K562 (cell line): ENCODE data around the gene SCAF11. TPM values are rescaled to one million over a fixed set of nuclear protein-coding genes. Genes with fewer than 3 reads are reported as not detected.

Experiments used
- ATAC-seq: fragments of 200-7000 bp; cut with Tn5 transposase; 3 replicates; pipeline ENCODE4 v1.9.1; 2020; ENCODE audit warnings: moderate library complexity
- BruUV-seq: library from RNA; stranded (reverse); fragments of 400-500 nt; replicated peaks from 2 replicates; lab custom pipeline; 2021; lab: Mats Ljungman, UMichigan
- CTCF ChIA-PET: fragments of 300-600 bp; formaldehyde crosslinking; extraction: SDS; loops from one replicate; lab custom pipeline; 2021; ENCODE audit warnings: low intra/inter-chr PET ratio; lab: Yijun Ruan, JAX
- POLR2A ChIA-PET: fragments of 300-600, 350-650 bp; sonication (Branson Sonifier 250); formaldehyde crosslinking; extraction: SDS; loops from one replicate; lab custom pipeline; 2021; ENCODE audit warnings: antibody characterized with exemption, inconsistent platforms; lab: Yijun Ruan, JAX
- DNase-seq, 4 experiments: peaks; one replicate each; pipeline versions ENCODE4 v3.0.0 to v3.0.0-alpha.2; 2011 to 2018; ENCODE audit warnings: low spot score in 3 of 4, mixed read lengths in 3 of 4; ENCODE audit errors: extremely low read depth in 1 of 4
- FAIRE-seq: peaks from 2 replicates; lab custom pipeline; 2011; peaks lifted over from hg19 to GRCh38; lab: Jason Lieb, UNC
- H2AFZ ChIP-seq: 2 replicates; pipeline ENCODE4 v1.6.0; 2011; ENCODE audit warnings: low read depth, low read length, control low read depth, inconsistent platforms
- H3K27ac ChIP-seq: fragments of 200-600 bp; 3 replicates; pipeline ENCODE4 v1.8.0; 2011; ENCODE audit warnings: low read depth, mild to moderate bottlenecking, control low read depth, inconsistent platforms, low read length, moderate library complexity, mixed read lengths; ENCODE audit errors: extremely low read depth
- H3K27me3 ChIP-seq, 2 experiments: fragments of 300-600 bp in 1 of 2; 2 replicates in 1 of 2; 3 replicates in 1 of 2; pipeline versions ENCODE4 v1.6.0 to v1.8.0; 2011; ENCODE audit warnings: inconsistent platforms in 2 of 2, low read length in 2 of 2, mild to moderate bottlenecking in 1 of 2, mixed read lengths in 1 of 2, moderate library complexity in 1 of 2; ENCODE audit not compliant: control insufficient read depth in 2 of 2, insufficient read depth in 2 of 2
- H3K36me3 ChIP-seq: fragments of 300-600 bp; 3 replicates; pipeline ENCODE4 v1.8.0; 2011; ENCODE audit warnings: mild to moderate bottlenecking, low read length, inconsistent platforms; ENCODE audit not compliant: control insufficient read depth, insufficient read depth
- H3K4me1 ChIP-seq, 2 experiments: fragments of 200-600 bp in 1 of 2; replicated peaks in 1 of 2; 2 replicates in 1 of 2; 3 replicates in 1 of 2; pipeline versions ENCODE4 v1.5.1 to v1.8.0; 2011; ENCODE audit warnings: inconsistent platforms in 2 of 2, low read length in 2 of 2, mild to moderate bottlenecking in 1 of 2, mixed read lengths in 1 of 2, moderate library complexity in 1 of 2; ENCODE audit not compliant: control insufficient read depth in 2 of 2, insufficient read depth in 2 of 2
- H3K4me2 ChIP-seq: 2 replicates; pipeline ENCODE4 v1.6.1; 2011; ENCODE audit warnings: low read length, control low read depth, inconsistent platforms, mixed read lengths; ENCODE audit not compliant: insufficient read depth
- H3K4me3 ChIP-seq: fragments of 200-600 bp; sonication (generic), shearing (Covaris generic); 2 replicates; pipeline ENCODE4 v1.5.1; 2016; ENCODE audit warnings: control low read depth, inconsistent platforms
- H3K79me2 ChIP-seq: fragments of 200-600 bp; 3 replicates; pipeline ENCODE4 v1.8.0; 2011; ENCODE audit warnings: low read length, inconsistent platforms; ENCODE audit not compliant: control insufficient read depth, insufficient read depth
- H3K9ac ChIP-seq, 2 experiments: 2 replicates each; pipeline versions ENCODE4 v1.6.0 to v1.6.1; 2011; ENCODE audit warnings: low read depth in 2 of 2, low read length in 2 of 2, control low read depth in 1 of 2, inconsistent platforms in 1 of 2, mild to moderate bottlenecking in 1 of 2, mixed read lengths in 1 of 2; ENCODE audit not compliant: insufficient read depth in 1 of 2
- H3K9me1 ChIP-seq: one replicate; pipeline ENCODE4 v1.6.0; 2011; ENCODE audit warnings: inconsistent platforms, mild to moderate bottlenecking, low read length, moderate library complexity; ENCODE audit not compliant: control insufficient read depth, insufficient read depth
- H3K9me3 ChIP-seq: replicated peaks from 2 replicates; pipeline ENCODE4 v1.5.1; 2011; ENCODE audit warnings: low read depth, low read length, inconsistent platforms; ENCODE audit not compliant: control insufficient read depth, insufficient read depth
- H4K20me1 ChIP-seq: replicated peaks from 2 replicates; pipeline ENCODE4 v1.6.1; 2011; ENCODE audit warnings: low read length, inconsistent platforms, mixed read lengths; ENCODE audit not compliant: control insufficient read depth, insufficient read depth
- BCLAF1 ChIP-seq, 2 experiments: fragments of 450-650 bp in 1 of 2; IDR thresholded peaks; 2 replicates each; pipeline ENCODE4 v1.6.1; 2011 to 2017; ENCODE audit warnings: low read depth in 2 of 2, antibody characterized with exemption in 1 of 2, borderline replicate concordance in 1 of 2, low read length in 1 of 2, mild to moderate bottlenecking in 1 of 2, mixed read lengths in 1 of 2; ENCODE audit not compliant: control insufficient read depth in 1 of 2
- BCOR ChIP-seq: fragments of 450-650 bp; IDR thresholded peaks from 2 replicates; pipeline ENCODE4 v1.6.1; 2016
- C11orf30 ChIP-seq: fragments of 450-650 bp; IDR thresholded peaks from 2 replicates; pipeline ENCODE4 v1.6.1; 2016; ENCODE audit warnings: low read depth, mild to moderate bottlenecking
- DACH1 ChIP-seq: fragments of 450-650 bp; IDR thresholded peaks from 2 replicates; pipeline ENCODE4 v1.6.1; 2018; ENCODE audit not compliant: partially characterized antibody
- HNRNPL ChIP-seq: fragments of 200-400 bp; formaldehyde crosslinking; IDR thresholded peaks from 2 replicates; pipeline ENCODE4 v1.6.1; 2017; ENCODE audit warnings: low read depth, mild to moderate bottlenecking, low read length
- MAFG ChIP-seq: fragments of 450-650 bp; conservative IDR thresholded peaks from 2 replicates; pipeline ENCODE4 v1.6.1; 2016; ENCODE audit warnings: missing genetic modification characterization, missing compliant biosample characterization
- MAX ChIP-seq: sonication (generic); formaldehyde crosslinking; IDR thresholded peaks from 2 replicates; pipeline ENCODE4 v1.9.0; 2022; ENCODE audit warnings: mild to moderate bottlenecking, missing genetic modification reagents
- MEIS2 ChIP-seq: fragments of 450-650 bp; IDR thresholded peaks from 2 replicates; pipeline ENCODE4 v1.6.1; 2014; ENCODE audit warnings: mild to moderate bottlenecking; ENCODE audit not compliant: partially characterized antibody
- TBL1XR1 ChIP-seq, 2 experiments: IDR thresholded peaks; 2 replicates each; pipeline ENCODE4 v1.6.1; 2012; ENCODE audit warnings: improper control_type of control experiment in 2 of 2, low read length in 2 of 2, mild to moderate bottlenecking in 1 of 2
- ZBTB43 ChIP-seq: sonication (generic); formaldehyde crosslinking; IDR thresholded peaks from 2 replicates; pipeline ENCODE4 v1.8.0; 2023; ENCODE audit warnings: mild to moderate bottlenecking, missing genetic modification reagents
- ZKSCAN8 ChIP-seq: fragments of 200-800 bp; sonication (Bioruptor generic); IDR thresholded peaks from 2 replicates; pipeline ENCODE4 v1.6.1; 2016; ENCODE audit warnings: missing genetic modification characterization, missing compliant biosample characterization
- ZNF316 ChIP-seq: fragments of 450-650 bp; IDR thresholded peaks from 2 replicates; pipeline ENCODE4 v1.6.1; 2016
- in situ Hi-C: fragments of 300-500 bp; cut with MboI; formaldehyde crosslinking; loops from 4 replicates; pipeline ENCODE4 v1.15.0; 2018; ENCODE audit warnings: inconsistent platforms, mixed read lengths
- intact Hi-C: fragments of 100-400 bp; cut with micrococcal nuclease; formaldehyde crosslinking; loops from 2 replicates; pipeline ENCODE4 v1.14.2; 2022
- polyA plus RNA-seq, 8 experiments: library from polyadenylated mRNA; depleted of rRNA in 4 of 8; stranded (reverse) in 5 of 8; unstranded in 3 of 8; fragments of >200 nt; fragmentation: Nextera tagmentation in 2 of 8; fragmentation: Illumina TruSeq in 1 of 8; extraction: Ambion mirVana in 2 of 8; extraction: Trizol in 1 of 8; gene quantifications; 2 replicates each; pipeline versions ENCODE4 v1.2.1 to v1.2.3, GENCODE V29; 2011 to 2014; ENCODE audit warnings: inconsistent platforms in 1 of 8, missing spikeins in 1 of 8
- total RNA-seq, 7 experiments: library from RNA; depleted of rRNA in 6 of 7; stranded (reverse); fragments of >200 nt in 6 of 7; fragmentation: Illumina TruSeq in 2 of 7; extraction: Trizol in 2 of 7; gene quantifications; 2 replicates each; pipeline versions ENCODE4 v1.2.1 to v1.2.3, GENCODE V29; 2011 to 2021; ENCODE audit warnings: low replicate concordance in 1 of 7

Gene SCAF11
- total and polyA plus RNA-seq, 9 of the 15 experiments (the other 6 are each of a cell fraction or from before 2014, with no cell fraction given) = 30.4 to 119 (median 80.0) TPM

- TF ChIP-seq BCLAF1 (IDR thresholded peaks at IDR 0.05; ENCODE audit: borderline replicate concordance in 1 of 2, control insufficient read depth in 1 of 2, low read depth in 2 of 2, low read length in 1 of 2) (no peak), DACH1 (no peak), MEIS2 (no peak), HNRNPL (no peak), BCOR (no peak)
Observed at GRCh38 chr12:45959025-45959424, 31.3 kb downstream of the SCAF11 start (continued).

DNA sequence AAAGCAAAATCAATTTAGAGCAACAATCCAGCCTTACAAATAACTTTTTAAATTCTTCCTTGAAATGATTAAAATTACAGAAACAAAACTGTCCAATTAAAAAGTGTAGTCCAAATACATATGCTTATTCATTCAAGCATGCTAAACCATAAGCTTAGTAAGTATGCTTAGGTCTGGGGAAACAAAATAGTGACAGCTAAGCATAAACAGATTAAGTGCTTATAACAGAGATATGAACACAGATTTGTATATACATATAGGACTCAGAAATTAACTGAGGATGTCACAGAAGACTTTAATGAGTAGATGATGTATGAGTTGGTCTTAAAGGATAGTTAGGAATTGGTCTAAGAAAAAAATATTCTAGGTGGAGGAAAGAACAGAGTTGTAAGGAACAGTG lies 41.8 kb downstream of the SCAF11 start:
- POLR2A ChIA-PET = interaction anchor here (1.4 kb wide), 1 partner anchor 8 kb away, joined by 4 read pairs; no protein-coding TSS in a partner anchor
- FAIRE-seq = no peak
- in situ Hi-C loops = no loop called here

More for the DNA sequence above, 41.8 kb downstream of the SCAF11 start:
- no peak for ATAC-seq
- TF ChIP-seq MAX (CRISPR knock-in tag) (no peak), C11orf30 (peak; percentile 17; the same call in 1 of the 2 replicates), ZNF316 (peak; percentile 67), MAFG (tag) (0 out of 2 replicates have a peak, but pooled peaks have one; percentile 5), ZKSCAN8 (CRISPR knock-in tag) (no peak), ZBTB43 (CRISPR knock-in tag) (no peak), TBL1XR1 (IDR thresholded peaks at IDR 0.05; ENCODE audit: low read length in 2 of 2) (no peak)
- TF ChIP-seq, all 486 proteins: peak for 3
- H2AFZ ChIP-seq = no peak overlapping the region
- peaks cover 56% of the 10 kb centered on the region for H3K36me3 ChIP-seq
- intact Hi-C loops = no loop called here
- H3K4me3 ChIP-seq = no peak overlapping the region
- H3K4me2 ChIP-seq = no peak overlapping the region
- no peak overlapping the region for H3K27ac ChIP-seq
- no peaks in the 10 kb centered on the region for H3K9me1 ChIP-seq
- H3K9me3 ChIP-seq = no peaks in the 10 kb centered on the region
- H3K79me2 ChIP-seq = no peaks in the 10 kb centered on the region
- H3K9ac ChIP-seq = no peak overlapping the region
- BruUV-seq = no TSS peak
- CTCF ChIA-PET = no interaction called here
- no peak for DNase-seq
- H3K27me3 ChIP-seq = no peaks in the 10 kb centered on the region
- H4K20me1 ChIP-seq = no peaks in the 10 kb centered on the region
- no peaks in the 10 kb centered on the region for H3K4me1 ChIP-seq
